ENCODE data around the gene ELMO3. TPM values are rescaled to one million over a fixed set of nuclear protein-coding genes. Genes with fewer than 3 reads are reported as not detected.

ELMO3 gene
- total RNA-seq, 1 donor from 2014 or later: 26.3 TPM

GRCh38 chr16:67163999-67164558 lies 34.9 kb upstream of the ELMO3 start:
- ATAC-seq: no peak

- ATAC-seq: peak; percentile 27
These were observed 34.3 kb upstream of the ELMO3 start, which contains the start of gene HSF4 for GRCh38 chr16:67164599-67165061. Gene HSF4, plus strand, starts transcription at chr16:67164745. Its CDS starts 67 bp downstream, at chr16:67164812.

GRCh38 chr16:67165121-67166078 lies 33.5 kb upstream of the ELMO3 start:
- no peak for ATAC-seq

- ATAC-seq: no peak
These were observed 32.8 kb upstream of the ELMO3 start for GRCh38 chr16:67166110-67166547.

GRCh38 chr16:67166598-67167168 lies 32.2 kb upstream of the ELMO3 start:
- ATAC-seq: no peak

GRCh38 chr16:67167588-67167987 lies 31.3 kb upstream of the ELMO3 start:
- ATAC-seq: no peak

- ATAC-seq: no peak
These were observed 29.9 kb upstream of the ELMO3 start for GRCh38 chr16:67169011-67169451.

- ATAC-seq: no peak
These were observed 29.2 kb upstream of the ELMO3 start for GRCh38 chr16:67169642-67170167.

- ATAC-seq: peak; percentile 67
These were observed 28.6 kb upstream of the ELMO3 start, which contains the start of gene NOL3 for GRCh38 chr16:67170168-67170948. Gene NOL3, plus strand, starts transcription at chr16:67170538.

- no peak for ATAC-seq
These were observed 27.8 kb upstream of the ELMO3 start for GRCh38 chr16:67170949-67171649.

GRCh38 chr16:67173323-67173722 lies 25.6 kb upstream of the ELMO3 start:
- ATAC-seq: no peak

- peak; percentile 79 for ATAC-seq
These were observed 24.9 kb upstream of the ELMO3 start for GRCh38 chr16:67173808-67174705.

- no peak for ATAC-seq
These were observed 24.2 kb upstream of the ELMO3 start for GRCh38 chr16:67174706-67175231.

GRCh38 chr16:67176662-67177061 lies 22.3 kb upstream of the ELMO3 start:
- ATAC-seq: no peak

- ATAC-seq: peak; percentile 70
These were observed 20.9 kb upstream of the ELMO3 start for GRCh38 chr16:67177743-67178699.

- ATAC-seq: peak; percentile 3
These were observed 19.4 kb upstream of the ELMO3 start for GRCh38 chr16:67179421-67180080.

GRCh38 chr16:67180166-67180565 lies 18.8 kb upstream of the ELMO3 start:
- no peak for ATAC-seq

- no peak for ATAC-seq
These were observed 17.6 kb upstream of the ELMO3 start for GRCh38 chr16:67181346-67181745.

All from esophagus mucosa (tissue), 1 donor.